DOHH2 (cell line): Measurements from ENCODE around the gene LOXHD1.

Source experiments
- H3F3A ChIP-seq: fragments of 200-600 bp; sonication (generic), shearing (Covaris generic); 2 replicates; pipeline ENCODE4 v1.6.0; 2016; ENCODE audit warnings: antibody characterized with exemption, mild to moderate bottlenecking; ENCODE audit not compliant: control insufficient read depth, insufficient read depth
- H3K27ac ChIP-seq: fragments of 200-600 bp; sonication (generic); 2 replicates; pipeline ENCODE4 v1.5.1; 2014; ENCODE audit warnings: low read depth, mild to moderate bottlenecking, low read length, moderate library complexity
- H3K27me3 ChIP-seq: fragments of 200-600 bp; sonication (generic); 2 replicates; pipeline ENCODE4 v1.6.1; 2014; ENCODE audit warnings: mild to moderate bottlenecking, low read length, mixed read lengths; ENCODE audit not compliant: control insufficient read depth
- H3K36me3 ChIP-seq: fragments of 200-600 bp; sonication (generic); 2 replicates; pipeline ENCODE4 v1.6.1; 2014; ENCODE audit warnings: mild to moderate bottlenecking, low read length, moderate library complexity, mixed read lengths; ENCODE audit not compliant: control insufficient read depth
- H3K4me1 ChIP-seq: fragments of 200-600 bp; sonication (generic); 2 replicates; pipeline ENCODE4 v1.6.1; 2014; ENCODE audit warnings: mild to moderate bottlenecking, low read length, mixed read lengths; ENCODE audit not compliant: control insufficient read depth
- H3K4me2 ChIP-seq: fragments of 200-600 bp; sonication (generic); 2 replicates; pipeline ENCODE4 v1.6.0; 2014; ENCODE audit warnings: mild to moderate bottlenecking, low read length, moderate library complexity
- H3K4me3 ChIP-seq: fragments of 200-600 bp; sonication (generic); 2 replicates; pipeline ENCODE4 v1.5.1; 2014; ENCODE audit warnings: mild to moderate bottlenecking, low read length, mixed read lengths
- H3K79me2 ChIP-seq: fragments of 200-600 bp; sonication (generic); 2 replicates; pipeline ENCODE4 v1.6.1; 2014; ENCODE audit warnings: mild to moderate bottlenecking, low read length, mixed read lengths; ENCODE audit not compliant: control insufficient read depth
- H3K9me2 ChIP-seq: fragments of 200-600 bp; sonication (generic); replicated peaks from 2 replicates; pipeline ENCODE4 v1.6.1; 2014; ENCODE audit warnings: mild to moderate bottlenecking, low read length, mixed read lengths; ENCODE audit not compliant: control insufficient read depth
- H3K9me3 ChIP-seq: fragments of 200-600 bp; sonication (generic); 2 replicates; pipeline ENCODE4 v1.6.1; 2014; ENCODE audit warnings: antibody characterized with exemption, low read length, mixed read lengths; ENCODE audit not compliant: control insufficient read depth, insufficient read depth
- H4K20me1 ChIP-seq: fragments of 200-600 bp; sonication (generic); 2 replicates; pipeline ENCODE4 v1.6.0; 2014; ENCODE audit warnings: low read depth, mild to moderate bottlenecking, antibody characterized with exemption, low read length, moderate library complexity; ENCODE audit not compliant: control insufficient read depth, insufficient read depth
- EZH2phosphoT487 ChIP-seq: fragments of 200-600 bp; sonication (generic); IDR thresholded peaks from 2 replicates; pipeline ENCODE4 v1.6.1; 2017; ENCODE audit warnings: borderline replicate concordance, mild to moderate bottlenecking, antibody characterized with exemption, low read length, moderate library complexity, mixed read lengths
- TF ChIP-seq, protein P1 (sequence below): fragments of 200-600 bp; sonication (generic); IDR thresholded peaks from one replicate; pipeline ENCODE4 v1.5.1; 2014; ENCODE audit warnings: antibody characterized with exemption, mild to moderate bottlenecking, low read depth, low read length; ENCODE audit not compliant: poor library complexity, severe bottlenecking

Gene LOXHD1

DNA sequence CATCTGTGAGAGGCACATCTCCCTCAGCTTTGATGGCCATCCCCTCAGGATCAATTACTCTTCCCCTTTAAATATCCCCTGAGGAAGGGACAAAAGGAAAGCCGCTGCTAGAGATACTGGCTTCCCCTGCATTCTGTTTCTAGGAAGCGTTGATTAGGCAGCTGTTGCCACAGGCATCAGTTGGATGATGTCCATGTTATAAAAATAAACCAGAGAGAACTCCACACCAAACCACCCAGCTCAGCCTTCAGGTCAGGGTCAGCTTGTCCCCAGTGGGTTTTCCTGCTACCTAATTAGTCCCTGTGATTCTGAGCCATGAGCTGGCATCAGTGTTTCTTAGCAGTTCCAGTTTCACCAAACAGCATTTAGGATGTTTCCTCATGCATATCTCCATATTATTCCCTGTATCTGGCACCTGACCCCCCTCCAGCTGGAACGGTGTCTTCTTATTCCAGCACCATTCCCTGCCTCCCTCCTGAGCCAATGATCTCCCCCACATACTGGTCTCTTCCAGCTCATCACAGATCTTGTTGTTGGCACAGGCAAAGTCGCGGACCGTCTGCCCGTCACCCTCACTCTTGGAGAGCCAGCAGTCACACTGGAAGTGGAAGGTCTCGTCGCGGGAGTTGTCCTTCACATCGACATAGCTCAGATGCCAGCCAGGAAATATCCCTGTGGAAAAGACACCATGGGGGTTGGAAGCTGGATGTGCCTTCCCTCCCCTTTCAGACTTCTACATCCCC, 168.4 kb downstream of the LOXHD1 start:
- no peaks in the 10 kb centered on the region for H3K79me2 ChIP-seq
- no peak overlapping the region for H3K4me2 ChIP-seq
- H3K4me3 ChIP-seq = no peak overlapping the region
- no peaks in the 10 kb centered on the region for H3K36me3 ChIP-seq
- H3F3A ChIP-seq = no peaks in the 10 kb centered on the region
- H3K9me2 ChIP-seq = no peaks in the 10 kb centered on the region
- TF ChIP-seq, protein P1, sequence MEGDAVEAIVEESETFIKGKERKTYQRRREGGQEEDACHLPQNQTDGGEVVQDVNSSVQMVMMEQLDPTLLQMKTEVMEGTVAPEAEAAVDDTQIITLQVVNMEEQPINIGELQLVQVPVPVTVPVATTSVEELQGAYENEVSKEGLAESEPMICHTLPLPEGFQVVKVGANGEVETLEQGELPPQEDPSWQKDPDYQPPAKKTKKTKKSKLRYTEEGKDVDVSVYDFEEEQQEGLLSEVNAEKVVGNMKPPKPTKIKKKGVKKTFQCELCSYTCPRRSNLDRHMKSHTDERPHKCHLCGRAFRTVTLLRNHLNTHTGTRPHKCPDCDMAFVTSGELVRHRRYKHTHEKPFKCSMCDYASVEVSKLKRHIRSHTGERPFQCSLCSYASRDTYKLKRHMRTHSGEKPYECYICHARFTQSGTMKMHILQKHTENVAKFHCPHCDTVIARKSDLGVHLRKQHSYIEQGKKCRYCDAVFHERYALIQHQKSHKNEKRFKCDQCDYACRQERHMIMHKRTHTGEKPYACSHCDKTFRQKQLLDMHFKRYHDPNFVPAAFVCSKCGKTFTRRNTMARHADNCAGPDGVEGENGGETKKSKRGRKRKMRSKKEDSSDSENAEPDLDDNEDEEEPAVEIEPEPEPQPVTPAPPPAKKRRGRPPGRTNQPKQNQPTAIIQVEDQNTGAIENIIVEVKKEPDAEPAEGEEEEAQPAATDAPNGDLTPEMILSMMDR = no peak
- no peak for TF ChIP-seq EZH2phosphoT487
- no peaks in the 10 kb centered on the region for H4K20me1 ChIP-seq
- no peaks in the 10 kb centered on the region; the same call in 1 of the 2 replicates for H3K27me3 ChIP-seq
- no peaks in the 10 kb centered on the region for H3K9me3 ChIP-seq
- H3K27ac ChIP-seq = no peak overlapping the region
- H3K4me1 ChIP-seq = no peaks in the 10 kb centered on the region

DNA sequence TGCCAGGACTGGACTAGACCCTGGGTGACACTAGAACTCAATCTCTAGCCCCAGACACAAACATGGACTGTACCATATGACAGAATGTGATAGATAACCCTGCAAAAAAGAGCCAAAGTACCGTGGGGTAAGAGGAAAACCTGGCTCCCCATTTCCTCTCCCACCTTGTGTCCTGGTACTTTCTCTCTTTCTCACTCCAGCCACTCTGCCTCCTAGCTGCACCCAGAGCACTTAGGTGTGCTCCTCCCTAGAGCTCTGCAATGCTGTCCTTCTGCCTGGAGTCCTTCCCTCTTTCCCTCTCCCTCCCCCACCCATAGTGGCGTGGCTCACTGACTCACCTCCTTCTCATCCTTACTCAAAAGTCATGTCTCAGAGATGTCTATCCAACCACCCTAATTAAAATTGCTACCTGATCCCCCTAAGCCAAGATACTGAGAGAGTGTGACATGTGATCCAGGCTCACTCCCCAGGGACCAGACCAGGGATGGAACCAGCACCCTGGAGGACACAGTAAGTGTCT, 171.3 kb downstream of the LOXHD1 start:
- Histone ChIP-seq H3K36me3 (no peaks in the 10 kb centered on the region), H4K20me1 (no peaks in the 10 kb centered on the region), H3F3A (no peaks in the 10 kb centered on the region), H3K79me2 (no peaks in the 10 kb centered on the region), H3K9me3 (no peaks in the 10 kb centered on the region), H3K9me2 (no peaks in the 10 kb centered on the region), H3K4me1 (no peaks in the 10 kb centered on the region), H3K4me2 (no peak overlapping the region), H3K27me3 (no peaks in the 10 kb centered on the region; the same call in 1 of the 2 replicates), H3K4me3 (no peak overlapping the region), H3K27ac (no peak overlapping the region)
- TF ChIP-seq EZH2phosphoT487 = no peak
- TF ChIP-seq, protein P1 = no peak

DNA sequence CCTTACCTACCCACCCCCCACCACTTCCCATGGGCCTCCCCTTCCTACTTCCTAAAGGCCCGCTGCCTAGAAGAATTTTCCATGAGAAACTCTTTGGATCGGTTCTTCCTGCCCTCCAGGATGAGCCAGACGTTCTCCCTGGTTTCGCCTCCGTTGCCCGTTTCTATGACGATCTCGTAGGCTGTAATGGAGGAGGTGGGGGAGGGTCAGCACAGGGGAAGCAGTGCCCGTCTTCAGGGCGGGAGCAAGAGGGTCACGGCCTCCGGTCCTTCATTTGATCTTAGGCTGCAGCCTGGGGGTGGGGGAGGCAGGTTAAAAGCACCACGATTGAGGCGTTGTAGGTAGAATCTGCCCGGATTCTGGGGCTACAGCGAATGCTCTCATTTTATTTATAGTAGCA, 172.0 kb downstream of the LOXHD1 start:
- Histone ChIP-seq H3K36me3 (no peaks in the 10 kb centered on the region), H3K4me1 (no peaks in the 10 kb centered on the region), H3F3A (no peaks in the 10 kb centered on the region), H3K79me2 (no peaks in the 10 kb centered on the region), H3K4me3 (no peak overlapping the region), H3K27ac (no peak overlapping the region), H3K9me2 (no peaks in the 10 kb centered on the region), H3K9me3 (no peaks in the 10 kb centered on the region), H3K4me2 (no peak overlapping the region), H3K27me3 (no peaks in the 10 kb centered on the region; the same call in 1 of the 2 replicates), H4K20me1 (no peaks in the 10 kb centered on the region)
- TF ChIP-seq, protein P1 = no peak
- no peak for TF ChIP-seq EZH2phosphoT487
